HepG2 (cell line): ENCODE results near the gene FBXO44. TPM values are rescaled to one million over a fixed set of nuclear protein-coding genes. Genes with fewer than 3 reads are reported as not detected.

Source experiments
- AKAP8 ChIP-seq: sonication (generic); formaldehyde crosslinking; IDR thresholded peaks from 2 replicates; pipeline ENCODE4 v1.5.1; 2020; ENCODE audit warnings: mild to moderate bottlenecking, missing genetic modification reagents
- CEBPB ChIP-seq: IDR thresholded peaks from 2 replicates; pipeline ENCODE4 v1.6.1; 2011; ENCODE audit warnings: low read depth, low read length, improper control_type of control experiment, borderline replicate concordance
- CENPX ChIP-seq: sonication (generic); formaldehyde crosslinking; IDR thresholded peaks from 2 replicates; pipeline ENCODE4 v1.9.0; 2021; ENCODE audit warnings: mild to moderate bottlenecking, missing genetic modification reagents, moderate library complexity
- HNF4A ChIP-seq: sonication (generic); formaldehyde crosslinking; IDR thresholded peaks from 2 replicates; pipeline ENCODE4 v1.4.0; 2020; ENCODE audit warnings: missing genetic modification reagents
- HNRNPH1 ChIP-seq: fragments of 200-400 bp; formaldehyde crosslinking; optimal IDR thresholded peaks from 2 replicates; pipeline ENCODE3; 2017; ENCODE audit warnings: mild to moderate bottlenecking, low read depth, low read length
- HOXD1 ChIP-seq: sonication (generic); formaldehyde crosslinking; IDR thresholded peaks from 2 replicates; pipeline ENCODE4 v1.5.0; 2020; ENCODE audit warnings: missing genetic modification reagents
- KDM2A ChIP-seq: sonication (generic); formaldehyde crosslinking; IDR thresholded peaks from 2 replicates; pipeline ENCODE4 v1.4.0; 2020; ENCODE audit warnings: low read depth, missing genetic modification reagents, borderline replicate concordance
- MED13 ChIP-seq: sonication (generic); formaldehyde crosslinking; IDR thresholded peaks from 2 replicates; pipeline ENCODE4 v1.5.0; 2020; ENCODE audit warnings: missing genetic modification reagents
- MED8 ChIP-seq: sonication (generic); formaldehyde crosslinking; IDR thresholded peaks from 2 replicates; pipeline ENCODE4 v1.8.1; 2023; ENCODE audit warnings: mild to moderate bottlenecking, missing genetic modification reagents; ENCODE audit not compliant: insufficient replicate concordance
- RCOR2 ChIP-seq: IDR thresholded peaks from 2 replicates; pipeline ENCODE4 v1.6.1; 2016; ENCODE audit warnings: missing biosample characterization, missing genetic modification reagents
- RXRB ChIP-seq: IDR thresholded peaks from 2 replicates; pipeline ENCODE4 v1.6.1; 2016; ENCODE audit warnings: borderline replicate concordance, missing genetic modification reagents, missing compliant biosample characterization
- SATB2 ChIP-seq: sonication (generic); formaldehyde crosslinking; IDR thresholded peaks from 2 replicates; pipeline ENCODE4 v1.5.0; 2020; ENCODE audit warnings: missing genetic modification reagents
- SMAD1 ChIP-seq: sonication (generic); formaldehyde crosslinking; IDR thresholded peaks from 2 replicates; pipeline ENCODE4 v1.4.0; 2020; ENCODE audit warnings: missing genetic modification reagents, low read depth, mild to moderate bottlenecking, borderline replicate concordance
- SNAPC2 ChIP-seq: sonication (generic); formaldehyde crosslinking; IDR thresholded peaks from 2 replicates; pipeline ENCODE4 v1.8.1; 2022; ENCODE audit warnings: mild to moderate bottlenecking, missing genetic modification reagents
- SSRP1 ChIP-seq: IDR thresholded peaks from 2 replicates; pipeline ENCODE4 v1.6.1; 2016; ENCODE audit warnings: control low read depth
- XBP1 ChIP-seq: sonication (generic); formaldehyde crosslinking; IDR thresholded peaks from 2 replicates; pipeline ENCODE4 v1.5.0; 2020; ENCODE audit warnings: missing genetic modification reagents
- ZFAT ChIP-seq: sonication (generic); formaldehyde crosslinking; conservative IDR thresholded peaks from 2 replicates; pipeline ENCODE4 v1.8.1; 2023; ENCODE audit warnings: missing genetic modification reagents, inconsistent platforms
- ZNF251 ChIP-seq: sonication (generic); formaldehyde crosslinking; IDR thresholded peaks from 2 replicates; pipeline ENCODE4 v1.9.0; 2021; ENCODE audit warnings: mild to moderate bottlenecking, missing genetic modification reagents
- ZNF256 ChIP-seq: sonication (generic); formaldehyde crosslinking; conservative IDR thresholded peaks from 2 replicates; pipeline ENCODE4 v1.4.0; 2020; ENCODE audit warnings: missing genetic modification reagents
- ZNF3 ChIP-seq: IDR thresholded peaks from 2 replicates; pipeline ENCODE4 v1.7.0; 2017; ENCODE audit warnings: inconsistent platforms
- ZNF383 ChIP-seq: sonication (generic); formaldehyde crosslinking; IDR thresholded peaks from 2 replicates; pipeline ENCODE4 v1.4.0; 2020; ENCODE audit warnings: missing genetic modification reagents, mild to moderate bottlenecking, borderline replicate concordance
- ZNF501 ChIP-seq: sonication (generic); formaldehyde crosslinking; IDR thresholded peaks from 2 replicates; pipeline ENCODE4 v1.5.1; 2020; ENCODE audit warnings: mild to moderate bottlenecking, moderate library complexity, missing genetic modification reagents
- ZNF530 ChIP-seq: sonication (generic); formaldehyde crosslinking; IDR thresholded peaks from 2 replicates; pipeline ENCODE4 v1.5.0; 2020; ENCODE audit warnings: low read depth, mild to moderate bottlenecking, missing genetic modification reagents
- ZNF552 ChIP-seq: sonication (generic); formaldehyde crosslinking; IDR thresholded peaks from 2 replicates; pipeline ENCODE4 v1.9.0; 2022; ENCODE audit warnings: missing genetic modification reagents, mild to moderate bottlenecking, borderline replicate concordance
- ZNF563 ChIP-seq: sonication (generic); formaldehyde crosslinking; IDR thresholded peaks from 2 replicates; pipeline ENCODE4 v1.8.0; 2022; ENCODE audit warnings: mild to moderate bottlenecking, moderate library complexity, missing genetic modification reagents
- ZNF605 ChIP-seq: sonication (generic); formaldehyde crosslinking; IDR thresholded peaks from 2 replicates; pipeline ENCODE4 v1.8.0; 2022; ENCODE audit warnings: mild to moderate bottlenecking, missing genetic modification reagents
- ZNF747 ChIP-seq: sonication (generic); formaldehyde crosslinking; IDR thresholded peaks from 2 replicates; pipeline ENCODE4 v1.8.1; 2023; ENCODE audit warnings: missing genetic modification reagents, mild to moderate bottlenecking, borderline replicate concordance
- ZSCAN12 ChIP-seq: sonication (generic); formaldehyde crosslinking; IDR thresholded peaks from 2 replicates; pipeline ENCODE4 v1.9.0; 2021; ENCODE audit warnings: mild to moderate bottlenecking, missing genetic modification reagents
- polyA plus RNA-seq, 8 experiments: library from polyadenylated mRNA; depleted of rRNA in 3 of 8; stranded (reverse) in 7 of 8; unstranded in 1 of 8; fragments of >200 nt; fragmentation: Illumina TruSeq in 4 of 8; extraction: Trizol in 4 of 8; gene quantifications; 2 replicates each; pipeline versions ENCODE4 v1.2.1 to v1.2.3, GENCODE V29; 2011 to 2016; ENCODE audit warnings: low read depth in 4 of 8, missing spikeins in 1 of 8, mixed read lengths in 1 of 8; ENCODE audit not compliant: insufficient read depth in 1 of 8
- total RNA-seq, 5 experiments: library from RNA; depleted of rRNA; stranded (reverse); fragments of >200 nt; fragmentation: Illumina TruSeq; extraction: Trizol; gene quantifications; 2 replicates each; pipeline ENCODE4 v1.2.3, GENCODE V29; 2016; ENCODE audit warnings: low read depth in 1 of 5
- TF ChIP-seq, protein P1 (sequence below): sonication (generic); formaldehyde crosslinking; IDR thresholded peaks from 2 replicates; pipeline ENCODE4 v1.5.0; 2020; ENCODE audit warnings: missing genetic modification reagents
- TF ChIP-seq, protein P2 (sequence below): sonication (generic); formaldehyde crosslinking; IDR thresholded peaks from 2 replicates; pipeline ENCODE4 v1.8.1; 2023; ENCODE audit warnings: mild to moderate bottlenecking, moderate library complexity, missing genetic modification reagents
- TF ChIP-seq, protein P3 (sequence below): sonication (generic); formaldehyde crosslinking; IDR thresholded peaks from 2 replicates; pipeline ENCODE4 v1.5.0; 2020; ENCODE audit warnings: missing genetic modification reagents

FBXO44 gene
- total and polyA plus RNA-seq, 2 of the 13 experiments (the other 11 are each of a cell fraction or from before 2014, with no cell fraction given), result 22.4 to 27.9 TPM

DNA sequence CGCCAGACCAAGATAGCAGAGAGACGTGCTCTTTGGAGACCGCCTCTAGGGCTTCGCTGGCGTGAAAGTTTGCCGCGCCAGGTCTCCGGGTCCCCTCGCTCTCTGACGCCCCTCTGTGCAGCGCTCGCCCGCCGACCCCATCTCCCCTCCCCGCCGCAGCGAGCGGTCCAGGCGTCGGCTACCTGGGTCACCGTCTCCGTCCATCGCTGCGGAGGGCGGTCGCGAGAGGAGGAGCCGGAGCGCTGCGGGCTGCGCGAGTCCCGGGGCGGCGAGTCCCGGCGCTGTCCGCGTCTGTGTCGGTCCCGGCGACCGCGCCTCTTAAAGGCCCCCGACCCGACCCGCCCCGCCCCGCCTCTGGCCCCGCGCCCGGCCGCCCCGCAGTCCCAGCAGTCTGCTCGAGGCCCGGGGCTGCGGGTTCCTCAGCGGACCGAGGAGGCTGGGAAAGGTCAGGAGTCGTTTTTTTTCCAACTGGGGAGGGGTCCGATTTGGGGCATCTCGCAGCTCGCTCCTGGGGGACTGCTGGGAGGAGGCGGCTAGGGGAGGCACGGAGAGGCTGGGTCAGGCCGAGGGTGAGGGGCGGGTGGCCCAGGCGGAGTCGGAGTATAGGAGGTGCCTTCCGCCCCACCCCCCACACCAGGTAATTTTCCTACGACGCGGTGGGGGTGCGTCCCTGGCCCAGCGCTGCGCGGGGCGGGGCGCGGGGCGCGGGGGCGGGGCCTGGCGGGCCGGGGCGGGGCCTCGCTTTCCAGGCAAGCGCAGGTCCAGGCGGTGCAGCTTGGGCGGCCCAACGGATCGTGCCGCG, at the start of gene FBXO44, which contains the start of gene FBXO2 (continued):
- TF ChIP-seq, protein P1, sequence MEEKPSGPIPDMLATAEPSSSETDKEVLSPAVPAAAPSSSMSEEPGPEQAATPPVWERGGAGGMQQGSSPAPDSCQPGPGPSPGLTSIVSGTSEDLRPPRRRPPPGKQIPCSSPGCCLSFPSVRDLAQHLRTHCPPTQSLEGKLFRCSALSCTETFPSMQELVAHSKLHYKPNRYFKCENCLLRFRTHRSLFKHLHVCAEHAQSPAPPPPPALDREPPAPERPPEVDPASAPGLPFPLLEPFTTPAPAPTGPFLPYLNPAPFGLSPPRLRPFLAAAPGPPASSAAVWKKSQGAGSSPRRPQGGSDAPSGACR, result peak; percentile 50; the same call in 1 of the 2 replicates
- TF ChIP-seq, protein P2, sequence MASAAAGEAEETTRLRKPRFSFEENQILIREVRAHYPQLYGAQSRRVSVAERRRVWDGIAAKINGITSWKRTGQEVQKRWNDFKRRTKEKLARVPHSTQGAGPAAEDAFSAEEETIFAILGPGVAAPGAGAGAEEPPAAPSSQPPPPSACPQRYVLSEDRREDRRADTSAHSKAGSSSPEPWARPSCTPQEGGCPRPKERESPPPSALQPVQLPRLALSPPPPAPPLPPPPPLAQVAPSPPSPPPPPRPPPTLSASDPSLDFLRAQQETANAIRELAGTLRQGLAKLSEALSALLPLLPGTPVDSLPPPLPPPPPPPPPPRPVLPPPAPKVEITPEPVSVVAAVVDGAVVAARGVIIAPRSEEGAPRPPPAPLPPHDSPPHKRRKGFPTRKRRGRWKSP (CRISPR knock-in tag), result peak; percentile 29; the same call in 1 of the 2 replicates
- TF ChIP-seq ZNF501 (CRISPR knock-in tag) (peak; percentile 54; the same call in 1 of the 2 replicates), ZNF251 (CRISPR knock-in tag) (no peak), ZNF552 (peak; percentile 50; the same call in 1 of the 2 replicates), ZNF530 (no peak), RXRB (CRISPR knock-in tag) (no peak), HNF4A (CRISPR knock-in tag) (no peak), ZNF3 (CRISPR knock-in tag) (no peak), ZSCAN12 (CRISPR knock-in tag) (no peak), HNRNPH1 (no peak), AKAP8 (CRISPR knock-in tag) (no peak), ZNF563 (CRISPR knock-in tag) (peak; percentile 57; the same call in 1 of the 2 replicates), KDM2A (peak; percentile 45; the same call in 1 of the 2 replicates), XBP1 (CRISPR knock-in tag) (no peak), SATB2 (CRISPR knock-in tag) (no peak), MED13 (CRISPR knock-in tag) (no peak), ZNF256 (no peak), ZFAT (no peak), ZNF747 (CRISPR knock-in tag) (no peak), ZNF605 (CRISPR knock-in tag) (0 out of 2 replicates have a peak, but pooled peaks have one; percentile 15), SSRP1 (CRISPR knock-in tag) (no peak), CEBPB (no peak), ZNF383 (CRISPR knock-in tag) (no peak), SNAPC2 (CRISPR knock-in tag) (no peak), SMAD1 (CRISPR knock-in tag) (no peak), MED8 (CRISPR knock-in tag) (no peak), CENPX (CRISPR knock-in tag) (no peak), HOXD1 (CRISPR knock-in tag) (no peak), RCOR2 (no peak)
- TF ChIP-seq, protein P3, sequence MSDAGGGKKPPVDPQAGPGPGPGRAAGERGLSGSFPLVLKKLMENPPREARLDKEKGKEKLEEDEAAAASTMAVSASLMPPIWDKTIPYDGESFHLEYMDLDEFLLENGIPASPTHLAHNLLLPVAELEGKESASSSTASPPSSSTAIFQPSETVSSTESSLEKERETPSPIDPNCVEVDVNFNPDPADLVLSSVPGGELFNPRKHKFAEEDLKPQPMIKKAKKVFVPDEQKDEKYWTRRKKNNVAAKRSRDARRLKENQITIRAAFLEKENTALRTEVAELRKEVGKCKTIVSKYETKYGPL (CRISPR knock-in tag), result no peak
